NB4 (cell line): ENCODE measurements around the gene GNAI1.

Experiments used
- DNase-seq: peaks from one replicate; pipeline ENCODE4 v3.0.0; 2010; ENCODE audit warnings: low read depth
- H3K4me3 ChIP-seq: one replicate; pipeline ENCODE4 v1.5.1; 2011; ENCODE audit warnings: mild to moderate bottlenecking, low read depth, low read length, moderate library complexity
- MYC ChIP-seq: IDR thresholded peaks from 2 replicates; pipeline ENCODE4 v1.6.1; 2011; ENCODE audit warnings: low read depth, low read length
- POLR2A ChIP-seq: IDR thresholded peaks from 2 replicates; pipeline ENCODE4 v1.6.1; 2011; ENCODE audit warnings: mild to moderate bottlenecking; ENCODE audit not compliant: insufficient read length; ENCODE audit errors: extremely low read depth
- TF ChIP-seq, protein P1 (sequence below): IDR thresholded peaks from one replicate; pipeline ENCODE4 v1.5.1; 2012; ENCODE audit warnings: low read depth, low read length
- TF ChIP-seq, protein P2 (sequence below): IDR thresholded peaks from 2 replicates; pipeline ENCODE4 v1.6.1; 2011; ENCODE audit warnings: low read depth, low read length

GNAI1 gene

DNA sequence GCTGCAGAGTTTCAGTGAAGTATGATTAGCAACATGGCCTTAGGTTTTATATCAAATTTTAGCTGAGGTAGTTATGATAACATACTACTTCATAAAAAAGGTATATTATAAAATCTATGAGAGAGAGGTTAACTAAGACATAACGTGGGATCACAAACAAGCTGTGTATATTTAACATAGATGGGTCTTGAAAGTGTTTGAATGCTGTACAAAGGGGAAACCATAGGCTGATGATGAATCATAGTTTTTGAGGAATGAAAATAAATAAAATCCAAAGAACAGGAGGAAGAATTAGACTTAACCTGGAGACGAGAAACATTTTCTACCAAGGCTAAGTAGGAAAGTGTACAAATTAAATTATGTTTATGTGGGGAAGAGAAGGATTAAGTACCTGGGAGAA lies 119.0 kb downstream of the GNAI1 start:
- TF ChIP-seq, protein P1, sequence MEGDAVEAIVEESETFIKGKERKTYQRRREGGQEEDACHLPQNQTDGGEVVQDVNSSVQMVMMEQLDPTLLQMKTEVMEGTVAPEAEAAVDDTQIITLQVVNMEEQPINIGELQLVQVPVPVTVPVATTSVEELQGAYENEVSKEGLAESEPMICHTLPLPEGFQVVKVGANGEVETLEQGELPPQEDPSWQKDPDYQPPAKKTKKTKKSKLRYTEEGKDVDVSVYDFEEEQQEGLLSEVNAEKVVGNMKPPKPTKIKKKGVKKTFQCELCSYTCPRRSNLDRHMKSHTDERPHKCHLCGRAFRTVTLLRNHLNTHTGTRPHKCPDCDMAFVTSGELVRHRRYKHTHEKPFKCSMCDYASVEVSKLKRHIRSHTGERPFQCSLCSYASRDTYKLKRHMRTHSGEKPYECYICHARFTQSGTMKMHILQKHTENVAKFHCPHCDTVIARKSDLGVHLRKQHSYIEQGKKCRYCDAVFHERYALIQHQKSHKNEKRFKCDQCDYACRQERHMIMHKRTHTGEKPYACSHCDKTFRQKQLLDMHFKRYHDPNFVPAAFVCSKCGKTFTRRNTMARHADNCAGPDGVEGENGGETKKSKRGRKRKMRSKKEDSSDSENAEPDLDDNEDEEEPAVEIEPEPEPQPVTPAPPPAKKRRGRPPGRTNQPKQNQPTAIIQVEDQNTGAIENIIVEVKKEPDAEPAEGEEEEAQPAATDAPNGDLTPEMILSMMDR = no peak
- no peak for TF ChIP-seq MYC
- TF ChIP-seq, protein P2, sequence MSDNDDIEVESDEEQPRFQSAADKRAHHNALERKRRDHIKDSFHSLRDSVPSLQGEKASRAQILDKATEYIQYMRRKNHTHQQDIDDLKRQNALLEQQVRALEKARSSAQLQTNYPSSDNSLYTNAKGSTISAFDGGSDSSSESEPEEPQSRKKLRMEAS = no peak
- TF ChIP-seq POLR2A = no peak
- H3K4me3 ChIP-seq = no peak overlapping the region
- no peak for DNase-seq

DNA sequence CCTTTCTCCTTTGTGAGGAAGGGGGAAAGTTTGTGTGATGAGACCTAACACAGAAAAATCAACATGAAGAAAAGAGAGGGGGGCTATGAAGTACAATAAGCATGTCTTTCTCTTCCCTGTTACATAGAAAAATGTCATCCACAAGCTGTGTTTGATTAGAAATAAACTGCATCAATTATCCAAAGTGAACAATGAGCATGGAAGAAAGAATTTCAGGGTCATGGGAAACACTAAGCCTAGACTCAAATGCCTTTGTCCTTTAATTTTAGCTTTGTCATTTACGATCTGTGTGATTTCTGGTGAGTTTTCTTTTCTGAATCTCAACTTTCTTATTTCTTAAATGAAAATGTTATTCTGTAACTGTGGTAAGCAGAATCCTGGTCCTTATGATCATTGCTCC lies 121.0 kb downstream of the GNAI1 start:
- H3K4me3 ChIP-seq = no peak overlapping the region
- no peak for DNase-seq
- no peak for TF ChIP-seq MYC
- TF ChIP-seq, protein P1 = no peak
- TF ChIP-seq, protein P2 = no peak
- no peak for TF ChIP-seq POLR2A

DNA sequence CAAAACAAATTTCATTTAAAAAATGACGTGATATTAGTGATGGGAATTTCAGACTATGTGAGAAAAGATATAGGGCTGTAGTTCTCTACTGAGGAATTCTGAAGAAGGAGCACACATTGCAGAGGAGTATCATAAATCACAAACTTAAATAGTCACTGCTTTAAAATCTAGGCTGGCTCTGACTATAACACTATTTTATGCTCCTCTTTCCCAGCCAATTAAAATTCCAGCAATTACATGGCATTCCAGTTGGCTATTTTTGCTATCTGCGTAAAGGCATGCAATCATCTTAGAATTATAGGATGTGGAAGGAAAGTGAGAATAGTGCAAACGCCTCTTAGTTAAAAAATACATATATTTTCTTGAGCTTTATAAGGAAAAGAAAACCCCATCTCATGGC lies 123.1 kb downstream of the GNAI1 start:
- TF ChIP-seq MYC (no peak), POLR2A (no peak)
- TF ChIP-seq, protein P2 = no peak
- TF ChIP-seq, protein P1 = no peak
- H3K4me3 ChIP-seq = no peak overlapping the region
- DNase-seq = no peak

DNA sequence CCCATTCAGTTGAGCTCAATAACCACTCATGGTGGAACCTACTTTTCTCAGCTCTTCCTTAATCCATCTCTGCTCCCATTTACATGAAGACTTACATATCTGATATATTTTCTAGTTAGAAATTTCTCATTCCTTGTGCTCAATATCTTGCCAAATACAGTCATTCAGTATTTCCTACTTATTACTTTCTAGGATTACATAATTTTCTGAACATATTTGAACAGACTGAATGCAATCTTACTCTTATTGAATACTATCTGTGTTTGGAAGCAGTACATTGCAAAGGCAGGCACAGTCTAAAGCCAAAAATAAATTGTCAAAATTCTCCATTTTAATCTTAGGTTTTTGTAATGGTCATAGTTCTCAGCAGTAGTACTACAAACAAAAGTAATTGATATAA lies 126.0 kb downstream of the GNAI1 start:
- DNase-seq = no peak
- no peak overlapping the region for H3K4me3 ChIP-seq
- TF ChIP-seq, protein P1 = no peak
- TF ChIP-seq, protein P2 = no peak
- TF ChIP-seq POLR2A = no peak
- TF ChIP-seq MYC = no peak

DNA sequence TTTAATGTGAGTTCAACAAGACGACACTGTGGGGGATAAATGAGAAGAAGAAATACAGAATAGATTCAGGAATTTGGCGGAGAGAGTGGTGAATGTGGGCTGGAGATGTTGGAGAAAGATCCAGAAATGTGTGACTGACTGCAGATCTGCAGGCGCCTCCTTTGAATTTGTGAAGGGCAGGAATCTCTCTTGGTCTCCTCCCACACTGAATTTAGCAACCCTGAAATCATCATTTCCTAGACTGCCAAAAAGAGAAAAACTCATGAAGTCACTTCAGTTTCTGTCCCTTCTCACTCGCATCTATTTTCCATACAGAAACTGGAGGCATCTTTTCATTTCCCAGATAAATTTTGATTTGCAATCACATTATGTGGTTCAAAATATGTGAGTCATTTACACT lies 128.7 kb downstream of the GNAI1 start:
- TF ChIP-seq POLR2A (no peak), MYC (no peak)
- TF ChIP-seq, protein P1 = no peak
- TF ChIP-seq, protein P2 = no peak
- no peak overlapping the region for H3K4me3 ChIP-seq
- no peak for DNase-seq

DNA sequence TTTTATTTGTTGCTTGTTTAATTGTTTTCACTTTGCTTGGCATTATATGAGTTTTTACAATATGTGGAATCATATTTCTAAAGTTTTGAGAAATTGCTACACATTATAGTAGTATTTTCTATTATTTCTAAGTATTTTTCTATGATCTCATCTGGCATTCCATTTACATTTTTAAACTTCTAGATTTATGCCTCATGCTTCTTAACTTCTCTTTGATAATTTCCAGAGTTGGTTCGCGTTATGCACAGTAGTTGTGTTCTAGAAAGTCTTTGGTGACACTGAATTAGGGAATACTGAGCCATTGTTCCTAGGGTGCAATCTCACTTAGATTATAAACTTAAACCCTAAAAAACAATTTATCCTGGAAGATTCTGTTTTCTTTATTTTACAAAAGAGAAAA lies 129.2 kb downstream of the GNAI1 start:
- DNase-seq = no peak
- TF ChIP-seq MYC (no peak), POLR2A (no peak)
- TF ChIP-seq, protein P1 = no peak
- TF ChIP-seq, protein P2 = no peak
- no peak overlapping the region for H3K4me3 ChIP-seq
